PC-9 (cell line): Measurements from ENCODE around the gene GBX2.

ENCODE experiments used
- EZH2 ChIP-seq: fragments of 200-600 bp; sonication (generic); IDR thresholded peaks from 2 replicates; pipeline ENCODE4 v1.8.0; 2017; ENCODE audit warnings: antibody characterized with exemption, low read depth
- TF ChIP-seq, protein P1 (sequence below): fragments of 200-600 bp; sonication (generic); conservative IDR thresholded peaks from 2 replicates; pipeline ENCODE4 v1.6.1; 2017; ENCODE audit warnings: mixed run types, antibody characterized with exemption, mild to moderate bottlenecking, moderate library complexity

DNA sequence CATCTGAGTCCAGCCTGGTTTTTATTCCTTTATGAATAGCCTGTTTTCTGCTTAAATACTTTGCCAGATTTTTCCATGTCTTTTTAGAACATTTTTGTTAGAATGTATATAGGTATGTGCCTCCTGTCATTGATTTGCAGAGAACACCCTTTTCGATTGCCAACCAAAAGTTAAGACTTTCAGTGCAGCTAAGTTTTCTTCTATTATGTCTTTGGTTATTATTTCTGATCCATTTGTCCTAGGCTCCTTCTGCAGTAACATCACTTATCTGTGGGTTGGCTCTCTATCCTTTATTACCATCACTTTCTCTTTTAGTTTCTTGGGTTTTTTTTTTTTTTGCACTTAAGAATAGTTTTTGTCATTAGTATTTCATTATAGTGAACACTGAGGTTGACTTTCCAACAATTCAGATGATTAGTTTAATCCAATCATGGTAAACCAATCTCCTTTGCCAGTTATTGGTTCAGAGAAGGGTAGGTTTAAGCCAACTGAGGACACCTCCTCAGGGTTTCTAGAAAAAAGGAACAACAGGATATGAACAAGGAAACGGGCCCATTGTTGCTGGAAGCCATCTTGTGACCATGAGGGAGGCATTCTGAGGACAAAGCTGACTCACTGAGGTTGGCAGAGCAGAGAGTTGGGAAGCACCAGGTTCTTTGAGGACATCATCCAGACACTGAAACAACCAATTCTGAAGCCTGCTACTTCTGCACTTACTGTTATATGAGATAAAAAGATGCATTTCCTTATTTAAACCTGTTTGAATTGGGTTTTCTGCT is 37.9 kb upstream of the GBX2 start:
- TF ChIP-seq, protein P1, sequence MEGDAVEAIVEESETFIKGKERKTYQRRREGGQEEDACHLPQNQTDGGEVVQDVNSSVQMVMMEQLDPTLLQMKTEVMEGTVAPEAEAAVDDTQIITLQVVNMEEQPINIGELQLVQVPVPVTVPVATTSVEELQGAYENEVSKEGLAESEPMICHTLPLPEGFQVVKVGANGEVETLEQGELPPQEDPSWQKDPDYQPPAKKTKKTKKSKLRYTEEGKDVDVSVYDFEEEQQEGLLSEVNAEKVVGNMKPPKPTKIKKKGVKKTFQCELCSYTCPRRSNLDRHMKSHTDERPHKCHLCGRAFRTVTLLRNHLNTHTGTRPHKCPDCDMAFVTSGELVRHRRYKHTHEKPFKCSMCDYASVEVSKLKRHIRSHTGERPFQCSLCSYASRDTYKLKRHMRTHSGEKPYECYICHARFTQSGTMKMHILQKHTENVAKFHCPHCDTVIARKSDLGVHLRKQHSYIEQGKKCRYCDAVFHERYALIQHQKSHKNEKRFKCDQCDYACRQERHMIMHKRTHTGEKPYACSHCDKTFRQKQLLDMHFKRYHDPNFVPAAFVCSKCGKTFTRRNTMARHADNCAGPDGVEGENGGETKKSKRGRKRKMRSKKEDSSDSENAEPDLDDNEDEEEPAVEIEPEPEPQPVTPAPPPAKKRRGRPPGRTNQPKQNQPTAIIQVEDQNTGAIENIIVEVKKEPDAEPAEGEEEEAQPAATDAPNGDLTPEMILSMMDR: no peak
- no peak for TF ChIP-seq EZH2
